DND-41 (cell line): ENCODE results near the gene TH.

Experiments
- ATAC-seq: fragments of 200-7000 bp; cut with Tn5 transposase; 3 replicates; pipeline ENCODE4 v1.9.1; 2021; ENCODE audit warnings: low read depth; ENCODE audit not compliant: insufficient read depth
- DNase-seq: peaks from one replicate; pipeline ENCODE4 v3.0.0-alpha.2; 2020
- H2AFZ ChIP-seq: 2 replicates; pipeline ENCODE4 v1.6.0; 2012; ENCODE audit warnings: low read depth, low read length
- H3K27ac ChIP-seq: 2 replicates; pipeline ENCODE4 v1.5.1; 2012; ENCODE audit warnings: low read length, inconsistent platforms
- H3K27me3 ChIP-seq: fragments of 200-600 bp; sonication (generic); 2 replicates; pipeline ENCODE4 v1.6.0; 2012; ENCODE audit warnings: low read length, mild to moderate bottlenecking, inconsistent platforms; ENCODE audit not compliant: insufficient read depth, poor library complexity
- H3K36me3 ChIP-seq: 2 replicates; pipeline ENCODE4 v1.5.1; 2012; ENCODE audit warnings: low read length, inconsistent platforms; ENCODE audit not compliant: insufficient read depth
- H3K4me1 ChIP-seq: 2 replicates; pipeline ENCODE4 v1.5.1; 2012; ENCODE audit warnings: mild to moderate bottlenecking, low read length; ENCODE audit not compliant: insufficient read depth
- H3K4me2 ChIP-seq: 2 replicates; pipeline ENCODE4 v1.6.0; 2012; ENCODE audit warnings: mild to moderate bottlenecking, moderate library complexity, low read length, inconsistent platforms; ENCODE audit not compliant: insufficient read depth
- H3K4me3 ChIP-seq, 2 experiments: fragments of 200-600 bp in 1 of 2; shearing (Covaris generic) in 1 of 2; 2 replicates each; pipeline ENCODE4 v1.5.1; 2012 to 2016; ENCODE audit warnings: inconsistent platforms in 2 of 2, low read length in 2 of 2, mild to moderate bottlenecking in 2 of 2, low read depth in 1 of 2, moderate library complexity in 1 of 2
- H3K79me2 ChIP-seq: 2 replicates; pipeline ENCODE4 v1.6.0; 2012; ENCODE audit warnings: low read length, inconsistent platforms; ENCODE audit not compliant: insufficient read depth
- H3K9ac ChIP-seq: 2 replicates; pipeline ENCODE4 v1.6.0; 2012; ENCODE audit warnings: low read depth, mild to moderate bottlenecking, inconsistent platforms, low read length, moderate library complexity
- H3K9me3 ChIP-seq: 2 replicates; pipeline ENCODE4 v1.5.1; 2012; ENCODE audit warnings: low read length, moderate library complexity, mild to moderate bottlenecking, inconsistent platforms; ENCODE audit not compliant: insufficient read depth, severe bottlenecking
- H4K20me1 ChIP-seq: 2 replicates; pipeline ENCODE4 v1.6.0; 2012; ENCODE audit warnings: low read length; ENCODE audit not compliant: insufficient read depth
- CTCF ChIP-seq: IDR thresholded peaks from 2 replicates; pipeline ENCODE4 v1.5.1; 2012; ENCODE audit warnings: borderline replicate concordance, low read length, moderate library complexity, mild to moderate bottlenecking; ENCODE audit not compliant: poor library complexity, severe bottlenecking; ENCODE audit errors: extremely low read depth
- EZH2 ChIP-seq: IDR thresholded peaks from 3 replicates; pipeline ENCODE4 v1.6.1; 2012; ENCODE audit warnings: borderline replicate concordance, low read depth, mild to moderate bottlenecking, moderate library complexity, low read length, inconsistent platforms; ENCODE audit not compliant: severe bottlenecking

Gene TH

GRCh38 chr11:2131371-2132236 lies 40.0 kb downstream of the TH start:
- Histone ChIP-seq H3K4me1 (no peaks in the 10 kb centered on the region), H3K9me3 (no peaks in the 10 kb centered on the region), H2AFZ (no peak overlapping the region), H3K4me2 (no peak overlapping the region), H3K4me3 (no peak overlapping the region), H3K27me3 (peaks cover 6% of the 10 kb centered on the region), H3K79me2 (no peaks in the 10 kb centered on the region), H3K27ac (no peak overlapping the region), H3K36me3 (no peaks in the 10 kb centered on the region), H3K9ac (no peak overlapping the region), H4K20me1 (no peaks in the 10 kb centered on the region; the same call in 1 of the 2 replicates)
- DNase-seq: no peak
- ATAC-seq: no peak
- no peak for TF ChIP-seq CTCF
- TF ChIP-seq EZH2: no peak

GRCh38 chr11:2130881-2131352 lies 40.7 kb downstream of the TH start:
- Histone ChIP-seq H3K27me3 (peaks cover 6% of the 10 kb centered on the region), H3K4me2 (no peak overlapping the region), H3K36me3 (no peaks in the 10 kb centered on the region), H3K9me3 (no peaks in the 10 kb centered on the region), H3K79me2 (no peaks in the 10 kb centered on the region), H3K9ac (no peak overlapping the region), H2AFZ (no peak overlapping the region), H3K27ac (no peak overlapping the region), H4K20me1 (no peaks in the 10 kb centered on the region; the same call in 1 of the 2 replicates), H3K4me3 (no peak overlapping the region), H3K4me1 (no peaks in the 10 kb centered on the region)
- DNase-seq (no peak), ATAC-seq (no peak)
- TF ChIP-seq CTCF (no peak), EZH2 (no peak)

DNA sequence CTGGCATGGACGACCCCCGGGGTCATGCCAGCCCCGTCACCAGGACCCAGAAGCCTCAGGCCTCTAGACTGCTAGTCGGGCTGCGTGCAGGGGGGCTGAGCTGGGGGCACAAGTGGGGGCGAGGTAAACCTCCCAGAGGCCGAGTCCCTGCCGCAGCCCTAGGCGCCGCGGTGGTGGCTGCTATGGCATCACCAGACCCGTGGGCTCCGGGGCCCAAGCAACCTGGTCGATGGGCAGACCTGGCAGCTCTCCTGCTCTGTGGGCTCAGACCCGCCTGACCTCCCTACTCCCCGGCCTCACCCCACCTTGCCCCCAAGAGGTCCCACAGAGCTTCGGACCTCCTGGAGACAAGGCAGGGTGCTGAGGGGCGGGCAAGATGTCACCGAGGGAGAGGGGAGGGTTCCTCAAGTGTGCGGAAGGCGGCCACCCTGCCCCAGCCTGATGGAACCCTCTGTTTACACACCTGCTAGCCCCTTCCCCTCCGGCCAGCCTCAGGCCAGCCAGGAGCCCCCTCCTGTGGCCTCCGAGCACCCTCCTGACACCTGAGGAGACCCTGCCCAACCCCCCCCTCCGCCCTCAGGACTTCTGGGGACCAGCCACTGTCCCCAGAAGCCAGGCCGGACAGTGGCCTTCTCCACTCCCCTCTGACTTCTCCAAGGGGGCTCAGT lies 41.8 kb downstream of the TH start:
- H3K79me2 ChIP-seq: no peaks in the 10 kb centered on the region
- no peak overlapping the region for H2AFZ ChIP-seq
- H3K4me2 ChIP-seq: no peak overlapping the region
- TF ChIP-seq EZH2 (no peak), CTCF (no peak)
- no peaks in the 10 kb centered on the region for H3K9me3 ChIP-seq
- H3K27ac ChIP-seq: no peak overlapping the region
- H3K4me3 ChIP-seq: no peak overlapping the region
- no peak overlapping the region for H3K9ac ChIP-seq
- ATAC-seq (no peak), DNase-seq (no peak)
- no peaks in the 10 kb centered on the region; the same call in 1 of the 2 replicates for H4K20me1 ChIP-seq
- H3K27me3 ChIP-seq: peaks cover 6% of the 10 kb centered on the region
- no peaks in the 10 kb centered on the region for H3K4me1 ChIP-seq
- H3K36me3 ChIP-seq: no peaks in the 10 kb centered on the region
